Activated CD8-positive, alpha-beta memory T cell treated with anti-CD3 and anti-CD28 coated beads, Interleukin-2, amount 50 U/mL, for 4 hours (primary cell): ENCODE results near the gene DYNLRB1.
"Not testable (repeated sequence)": the region's sequence is repeated elsewhere in the genome, so short reads cannot be mapped to it uniquely, and the experiment has no call there.

Experiments used
- DNase-seq: peaks from one replicate; pipeline ENCODE4 v3.0.0-alpha.2; 2020

DYNLRB1 gene

GRCh38 chr20:34512266-34512954 is 3.8 kb upstream of the DYNLRB1 start:
- no peak for DNase-seq

GRCh38 chr20:34512955-34513419 is 3.2 kb upstream of the DYNLRB1 start:
- no peak for DNase-seq

- DNase-seq = not testable (repeated sequence)
Observed at GRCh38 chr20:34514034-34514433, 2.2 kb upstream of the DYNLRB1 start.

- no peak for DNase-seq
Observed at GRCh38 chr20:34514897-34515483, 1.2 kb upstream of the DYNLRB1 start.

GRCh38 chr20:34515484-34516246 is 557 bp upstream of the DYNLRB1 start:
- DNase-seq = peak; percentile 64

GRCh38 chr20:34517114-34517505 is 888 bp downstream of the DYNLRB1 start:
- no peak for DNase-seq

- not testable (repeated sequence) for DNase-seq
Observed at GRCh38 chr20:34518863-34519262, 2.6 kb downstream of the DYNLRB1 start.

- DNase-seq = not testable (repeated sequence)
Observed at GRCh38 chr20:34519841-34520240, 3.6 kb downstream of the DYNLRB1 start.

GRCh38 chr20:34522969-34523871 is 7.0 kb downstream of the DYNLRB1 start:
- peak; percentile 59 for DNase-seq

- no peak for DNase-seq
Observed at GRCh38 chr20:34524426-34524825, 8.2 kb downstream of the DYNLRB1 start.

GRCh38 chr20:34525342-34525708 is 9.1 kb downstream of the DYNLRB1 start:
- DNase-seq = no peak

GRCh38 chr20:34525709-34526416 is 9.6 kb downstream of the DYNLRB1 start:
- no peak for DNase-seq

- DNase-seq = no peak
Observed at GRCh38 chr20:34526466-34526865, 10.2 kb downstream of the DYNLRB1 start.

- DNase-seq = no peak
Observed at GRCh38 chr20:34527016-34527415, 10.8 kb downstream of the DYNLRB1 start.

GRCh38 chr20:34528921-34529297 is 12.7 kb downstream of the DYNLRB1 start:
- no peak for DNase-seq

GRCh38 chr20:34529742-34530141 is 13.5 kb downstream of the DYNLRB1 start:
- no peak for DNase-seq

GRCh38 chr20:34530342-34530741 is 14.1 kb downstream of the DYNLRB1 start:
- no peak for DNase-seq

GRCh38 chr20:34531608-34532265 is 15.5 kb downstream of the DYNLRB1 start:
- DNase-seq = no peak

GRCh38 chr20:34532320-34532719 is 16.1 kb downstream of the DYNLRB1 start:
- DNase-seq = no peak

- DNase-seq = no peak
Observed at GRCh38 chr20:34532756-34533155, 16.5 kb downstream of the DYNLRB1 start.

GRCh38 chr20:34534391-34535165 is 18.4 kb downstream of the DYNLRB1 start:
- no peak for DNase-seq
